ENCODE measurements around the gene CREBL2.
"Not testable (repeated sequence)": the region's sequence is repeated elsewhere in the genome, so short reads cannot be mapped to it uniquely, and the experiment has no call there.

CREBL2 gene

DNA sequence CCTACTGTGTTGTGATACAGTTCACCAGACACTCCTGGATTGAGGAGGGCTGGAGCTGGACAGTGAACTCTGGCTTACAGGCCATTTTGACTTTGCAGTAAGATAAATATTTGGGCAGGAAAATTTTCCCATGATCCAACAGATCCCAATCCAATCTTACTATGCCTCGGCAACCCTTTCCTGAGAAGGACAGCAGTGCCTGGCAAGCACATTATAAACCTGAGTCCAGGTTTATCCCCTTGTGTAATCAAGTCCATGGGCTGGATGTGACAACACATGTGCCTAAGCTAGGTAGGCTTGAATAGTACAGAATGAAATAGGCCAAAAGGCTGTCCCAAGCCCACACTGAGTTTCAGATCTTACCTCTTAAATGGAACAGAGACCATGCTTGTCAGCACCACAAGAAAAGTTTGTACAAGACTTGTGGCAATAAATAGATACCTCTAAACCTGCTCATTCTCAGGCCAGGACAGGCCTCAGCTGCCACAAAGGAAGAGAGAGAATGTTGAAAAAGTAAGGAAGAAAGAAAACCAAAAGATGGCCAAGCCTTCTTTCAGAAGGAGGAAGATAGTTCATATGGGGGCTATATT lies 34.9 kb downstream of the CREBL2 start:
- TF ChIP-seq POU2F2 (IDR thresholded peaks at IDR 0.05; ENCODE audit: low read depth, low read length) = no peak
- peak; percentile 48 for FAIRE-seq

DNA sequence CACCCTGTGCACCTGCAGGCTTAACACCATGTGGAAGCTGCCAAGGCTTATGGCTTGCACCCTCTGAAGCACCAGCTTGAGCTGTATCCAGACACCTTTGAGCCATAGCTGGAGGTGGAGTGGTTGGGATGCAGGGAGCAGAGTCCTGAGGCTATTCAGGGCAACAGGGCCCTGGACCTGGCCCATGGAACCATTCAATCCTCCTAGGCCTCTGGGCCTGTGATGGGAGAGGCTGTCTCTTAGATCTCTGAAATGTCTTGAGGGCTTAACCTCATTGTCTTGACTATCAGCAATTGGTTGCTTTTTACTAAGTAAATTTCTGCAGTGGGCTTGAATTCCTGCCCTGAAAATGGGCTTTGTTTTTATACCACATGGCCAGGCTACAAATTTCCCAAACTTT lies 36.6 kb downstream of the CREBL2 start:
- FAIRE-seq (no peak), DNase-seq (ENCODE audit: insufficient read length, low spot score) (no peak)
- TF ChIP-seq TAF1 (IDR thresholded peaks at IDR 0.05; ENCODE audit: low read depth, low read length) = no peak
- no peak for TF ChIP-seq POU2F2 (IDR thresholded peaks at IDR 0.05; ENCODE audit: low read depth, low read length)
- no peak for TF ChIP-seq POLR2A (IDR thresholded peaks at IDR 0.05; ENCODE audit: low read depth, low read length)
- no peak for TF ChIP-seq PAX5 (IDR thresholded peaks at IDR 0.05; ENCODE audit: insufficient read depth, low read length, severe bottlenecking)
- TF ChIP-seq SPI1 (IDR thresholded peaks at IDR 0.05; ENCODE audit: low read depth, low read length) = no peak
- no peak for TF ChIP-seq POLR2AphosphoS5 (IDR thresholded peaks at IDR 0.05; ENCODE audit: low read depth, low read length)

More for the DNA sequence above, 34.9 kb downstream of the CREBL2 start:
- no peak for DNase-seq (ENCODE audit: insufficient read length, low spot score)

DNA sequence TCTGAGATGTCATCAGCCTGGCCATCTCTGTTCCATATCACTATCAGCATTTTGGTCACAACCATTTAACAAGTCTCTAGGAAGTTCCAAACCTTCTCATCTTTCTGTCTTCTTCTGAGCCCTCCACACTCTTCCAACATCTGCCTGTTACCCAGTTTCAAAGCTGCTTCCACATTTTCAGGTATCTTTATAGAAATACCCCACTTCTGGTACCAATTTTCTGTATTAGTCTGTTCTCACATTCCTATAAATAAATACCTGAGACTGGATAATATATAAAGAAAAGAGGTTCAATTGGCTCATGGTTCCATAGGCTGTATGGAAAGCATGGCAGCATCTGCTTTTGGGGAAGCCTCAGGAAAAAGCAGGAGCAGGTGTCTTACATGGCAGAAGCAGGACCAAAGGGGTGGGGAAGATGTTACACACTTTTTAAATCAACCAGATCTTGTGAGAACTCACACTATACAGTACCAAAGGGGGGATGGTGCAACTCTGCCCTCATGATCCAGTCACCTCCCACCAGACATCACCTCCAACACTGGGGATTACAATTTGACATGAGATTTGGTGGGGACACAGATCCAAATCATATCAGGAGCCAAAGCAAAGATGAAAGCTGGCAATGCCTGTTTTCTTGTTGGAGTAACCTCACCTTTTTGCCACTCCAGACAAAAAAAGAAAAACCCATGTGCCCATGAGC lies 37.4 kb downstream of the CREBL2 start:
- no peak for TF ChIP-seq POLR2AphosphoS5 (IDR thresholded peaks at IDR 0.05; ENCODE audit: low read depth, low read length)
- no peak for TF ChIP-seq POU2F2 (IDR thresholded peaks at IDR 0.05; ENCODE audit: low read depth, low read length)
- TF ChIP-seq POLR2A (IDR thresholded peaks at IDR 0.05; ENCODE audit: low read depth, low read length) = no peak
- TF ChIP-seq PAX5 (IDR thresholded peaks at IDR 0.05; ENCODE audit: insufficient read depth, low read length, severe bottlenecking) = no peak
- TF ChIP-seq TAF1 (IDR thresholded peaks at IDR 0.05; ENCODE audit: low read depth, low read length) = no peak
- no peak for TF ChIP-seq SPI1 (IDR thresholded peaks at IDR 0.05; ENCODE audit: low read depth, low read length)
- no peak for DNase-seq (ENCODE audit: insufficient read length, low spot score)
- FAIRE-seq = no peak

DNA sequence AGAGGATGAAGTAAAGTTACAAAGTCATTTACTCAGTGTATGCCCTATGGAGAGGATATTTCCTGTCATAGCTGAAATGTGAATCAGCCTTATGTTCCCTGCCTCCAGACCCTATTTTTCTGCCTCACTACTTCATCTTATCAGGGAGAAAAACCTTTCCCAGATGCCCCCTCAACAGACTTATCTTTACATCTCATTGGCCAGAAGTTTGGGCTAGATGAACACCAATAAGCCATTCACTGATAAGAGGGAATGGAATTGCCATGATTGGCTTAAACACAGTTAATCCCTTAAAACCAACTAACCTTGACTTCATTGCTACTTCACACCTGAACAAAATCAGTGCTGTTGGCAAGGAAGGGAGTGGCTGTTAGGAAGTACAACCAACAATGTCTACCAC lies 40.1 kb downstream of the CREBL2 start:
- FAIRE-seq = peak; percentile 50

DNA sequence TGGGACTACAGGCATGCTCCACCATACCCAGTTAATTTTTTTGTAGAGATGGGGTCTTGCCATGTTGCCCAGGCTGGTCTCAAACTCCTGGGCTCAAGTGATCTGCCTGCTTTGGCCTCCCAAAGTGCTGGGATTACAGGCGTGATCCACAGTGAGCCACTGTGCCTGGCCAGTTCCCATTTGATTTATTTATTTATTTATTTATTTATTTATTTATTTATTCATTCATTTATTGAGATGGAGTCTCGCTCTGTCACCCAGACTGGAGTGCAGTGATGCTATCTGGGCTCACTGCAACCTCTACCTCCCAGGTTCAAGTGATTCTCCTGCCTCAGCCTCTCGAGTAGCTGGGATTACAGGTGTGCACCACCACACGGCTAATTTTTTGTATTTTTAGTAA lies 41.0 kb downstream of the CREBL2 start:
- not testable (repeated sequence) for FAIRE-seq; DNase-seq (ENCODE audit: insufficient read length, low spot score)

More for the DNA sequence above, 40.1 kb downstream of the CREBL2 start:
- TF ChIP-seq POLR2AphosphoS5 (IDR thresholded peaks at IDR 0.05; ENCODE audit: low read depth, low read length) (no peak), PAX5 (IDR thresholded peaks at IDR 0.05; ENCODE audit: insufficient read depth, low read length, severe bottlenecking) (no peak), POU2F2 (IDR thresholded peaks at IDR 0.05; ENCODE audit: low read depth, low read length) (no peak), POLR2A (IDR thresholded peaks at IDR 0.05; ENCODE audit: low read depth, low read length) (no peak), SPI1 (IDR thresholded peaks at IDR 0.05; ENCODE audit: low read depth, low read length) (no peak), TAF1 (IDR thresholded peaks at IDR 0.05; ENCODE audit: low read depth, low read length) (no peak)
- DNase-seq (ENCODE audit: insufficient read length, low spot score) = no peak

DNA sequence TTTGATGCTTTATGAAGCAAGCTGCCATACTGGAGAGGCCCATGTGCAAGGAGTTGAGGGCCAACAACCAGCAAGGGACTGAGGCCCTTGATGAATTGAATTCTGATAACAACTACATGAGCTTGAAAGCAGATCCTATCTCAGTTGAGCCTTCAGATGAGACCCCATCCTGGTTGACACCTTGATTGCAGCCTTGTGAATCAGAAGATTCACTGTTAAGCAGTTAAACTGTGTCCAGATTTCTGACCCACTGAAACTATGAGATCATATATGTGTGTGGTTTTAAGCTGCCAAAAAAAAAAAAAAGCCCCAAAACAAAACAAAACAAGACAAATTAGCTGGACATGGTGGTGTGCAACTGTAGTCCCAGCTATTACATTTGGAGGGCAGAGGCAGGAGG lies 42.2 kb downstream of the CREBL2 start:
- no peak for FAIRE-seq
- DNase-seq (ENCODE audit: insufficient read length, low spot score) = no peak
- TF ChIP-seq POLR2AphosphoS5 (IDR thresholded peaks at IDR 0.05; ENCODE audit: low read depth, low read length) = no peak
- TF ChIP-seq POLR2A (IDR thresholded peaks at IDR 0.05; ENCODE audit: low read depth, low read length) = no peak
- no peak for TF ChIP-seq PAX5 (IDR thresholded peaks at IDR 0.05; ENCODE audit: insufficient read depth, low read length, severe bottlenecking)
- no peak for TF ChIP-seq SPI1 (IDR thresholded peaks at IDR 0.05; ENCODE audit: low read depth, low read length)
- no peak for TF ChIP-seq POU2F2 (IDR thresholded peaks at IDR 0.05; ENCODE audit: low read depth, low read length)
- no peak for TF ChIP-seq TAF1 (IDR thresholded peaks at IDR 0.05; ENCODE audit: low read depth, low read length)

DNA sequence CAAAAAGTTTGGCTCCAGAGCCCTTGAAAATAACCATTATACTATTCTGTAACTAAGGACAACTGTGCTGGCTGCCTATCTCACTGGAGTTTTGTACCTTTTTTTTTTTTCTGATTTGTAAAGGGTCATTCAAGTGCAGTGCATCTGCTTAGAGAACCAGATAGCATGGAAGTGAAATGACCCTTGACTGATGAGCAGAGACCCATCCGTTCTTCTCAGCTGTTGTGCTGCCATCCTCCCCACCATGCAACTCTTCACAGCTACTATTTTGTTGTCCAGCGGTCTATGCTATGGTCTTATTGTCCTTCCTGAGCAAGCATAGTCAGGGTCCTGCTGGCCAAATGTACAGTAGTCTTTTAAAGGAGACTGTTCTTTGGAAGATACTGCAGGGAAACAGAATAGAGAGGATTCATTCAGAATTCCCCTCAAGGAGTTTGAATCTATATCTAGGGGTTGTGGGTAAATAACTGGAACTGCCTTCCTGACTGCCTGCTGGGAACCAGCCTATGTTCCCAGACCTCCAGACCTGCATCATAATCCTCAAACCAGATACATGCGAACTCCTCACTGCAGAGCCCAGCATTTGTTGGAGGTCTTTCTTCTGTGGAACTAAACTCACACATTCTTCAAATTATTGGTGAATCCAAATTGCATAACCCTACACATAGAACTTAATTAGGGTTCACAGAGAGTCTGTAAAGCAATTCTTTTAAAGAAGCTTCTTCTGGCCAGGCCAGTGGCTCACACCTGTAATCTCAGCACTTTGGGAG lies 43.2 kb downstream of the CREBL2 start:
- DNase-seq (ENCODE audit: insufficient read length, low spot score) = no peak
- peak; percentile 77 for FAIRE-seq
- TF ChIP-seq SPI1 (IDR thresholded peaks at IDR 0.05; ENCODE audit: low read depth, low read length) (no peak), POLR2AphosphoS5 (IDR thresholded peaks at IDR 0.05; ENCODE audit: low read depth, low read length) (no peak), POU2F2 (IDR thresholded peaks at IDR 0.05; ENCODE audit: low read depth, low read length) (no peak)

DNA sequence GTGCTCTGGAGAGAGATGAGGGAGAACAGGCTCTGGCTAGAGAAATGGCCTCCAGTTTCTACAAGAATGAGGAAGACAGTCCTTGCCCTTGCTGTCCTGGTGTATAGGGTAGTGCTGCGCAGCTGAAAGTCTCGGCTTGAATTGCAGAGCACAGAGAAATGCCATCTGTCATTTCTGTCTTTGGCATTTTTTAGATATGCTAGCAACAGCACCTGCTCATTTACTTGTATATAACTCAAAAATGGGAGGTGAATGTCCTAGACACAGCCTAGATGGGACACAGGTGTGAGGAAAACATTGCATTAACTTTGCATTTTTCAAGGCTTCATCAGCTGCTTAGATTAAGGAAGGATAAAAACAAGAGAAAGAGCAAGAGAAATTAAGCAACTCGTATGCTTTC lies 48.5 kb downstream of the CREBL2 start:
- TF ChIP-seq POLR2A (IDR thresholded peaks at IDR 0.05; ENCODE audit: low read depth, low read length) (no peak), POU2F2 (IDR thresholded peaks at IDR 0.05; ENCODE audit: low read depth, low read length) (no peak), SPI1 (IDR thresholded peaks at IDR 0.05; ENCODE audit: low read depth, low read length) (no peak), POLR2AphosphoS5 (IDR thresholded peaks at IDR 0.05; ENCODE audit: low read depth, low read length) (no peak), TAF1 (IDR thresholded peaks at IDR 0.05; ENCODE audit: low read depth, low read length) (no peak), PAX5 (IDR thresholded peaks at IDR 0.05; ENCODE audit: insufficient read depth, low read length, severe bottlenecking) (no peak)
- FAIRE-seq = no peak

DNA sequence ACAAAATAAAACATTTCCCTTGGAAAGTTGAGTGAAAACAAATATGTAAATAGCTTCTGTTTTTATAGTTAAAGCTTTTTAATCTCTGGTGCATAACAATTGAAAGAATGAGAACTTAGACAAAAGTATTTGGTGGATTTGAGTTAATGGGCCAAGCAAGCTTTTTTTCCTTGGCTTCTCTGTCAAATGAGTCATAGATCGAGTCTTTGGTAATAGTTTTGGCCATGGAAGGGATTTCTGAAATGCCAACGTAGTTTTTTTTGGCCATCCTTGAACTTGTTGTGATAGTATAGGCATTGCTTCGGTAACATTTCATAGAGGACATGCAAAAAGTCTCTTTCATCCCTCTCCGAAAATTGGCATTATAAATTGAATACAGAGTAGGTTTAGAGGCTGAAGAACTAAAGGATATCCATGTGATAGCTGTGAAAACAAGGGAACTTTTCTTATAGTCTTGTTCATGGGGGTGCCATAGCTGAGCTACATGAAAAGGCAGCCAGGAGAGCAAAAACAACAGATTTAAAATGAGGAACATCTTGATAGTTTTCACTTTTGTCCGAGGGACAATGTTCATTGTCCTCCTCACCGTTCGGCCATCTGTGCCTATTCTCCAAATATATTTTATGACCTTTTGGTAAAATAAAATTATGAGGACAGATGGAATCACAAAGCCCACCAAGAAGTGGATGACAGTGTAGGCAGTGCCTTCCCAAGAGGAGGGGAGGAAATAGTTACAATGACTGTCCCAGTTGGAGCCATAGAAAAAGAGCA lies 49.6 kb downstream of the CREBL2 start:
- no peak for TF ChIP-seq POU2F2 (IDR thresholded peaks at IDR 0.05; ENCODE audit: low read depth, low read length)
- TF ChIP-seq SPI1 (IDR thresholded peaks at IDR 0.05; ENCODE audit: low read depth, low read length) = no peak
- no peak for TF ChIP-seq TAF1 (IDR thresholded peaks at IDR 0.05; ENCODE audit: low read depth, low read length)
- FAIRE-seq (no peak), DNase-seq (ENCODE audit: insufficient read length, low spot score) (no peak)

More for the DNA sequence above, 48.5 kb downstream of the CREBL2 start:
- no peak for DNase-seq (ENCODE audit: insufficient read length, low spot score)
